HG03520 (cell line): Measurements from ENCODE around the gene DAPK2.
"Not testable (repeated sequence)": the region's sequence is repeated elsewhere in the genome, so short reads cannot be mapped to it uniquely, and the experiment has no call there.

ENCODE experiments used
- ATAC-seq: cut with Tn5 transposase; IDR thresholded peaks from one replicate; pipeline ENCODE4 v1.9.1; 2021; ENCODE audit warnings: mild to moderate bottlenecking, moderate library complexity; ENCODE audit not compliant: unreplicated experiment

Gene DAPK2

DNA sequence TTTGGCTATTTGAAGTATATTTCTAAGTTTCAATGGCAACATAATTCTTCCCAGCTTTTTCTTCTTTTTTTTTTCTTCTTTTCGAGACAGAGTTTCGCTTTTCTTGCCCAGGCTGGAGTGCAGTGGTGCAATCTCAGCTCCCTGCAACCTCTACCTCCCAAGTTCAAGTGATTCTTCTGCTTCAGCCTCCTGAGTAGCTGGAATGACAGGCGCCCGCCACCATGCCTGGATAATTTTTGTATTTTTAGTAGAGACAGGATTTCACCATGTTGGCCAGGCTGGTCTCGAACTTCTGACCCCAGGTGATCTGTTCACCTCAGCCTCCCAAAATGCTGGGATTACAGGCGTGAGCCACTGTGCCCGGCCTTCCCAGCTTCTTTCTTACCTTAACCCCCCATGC lies 146.7 kb downstream of the DAPK2 start:
- not testable (repeated sequence) for ATAC-seq

DNA sequence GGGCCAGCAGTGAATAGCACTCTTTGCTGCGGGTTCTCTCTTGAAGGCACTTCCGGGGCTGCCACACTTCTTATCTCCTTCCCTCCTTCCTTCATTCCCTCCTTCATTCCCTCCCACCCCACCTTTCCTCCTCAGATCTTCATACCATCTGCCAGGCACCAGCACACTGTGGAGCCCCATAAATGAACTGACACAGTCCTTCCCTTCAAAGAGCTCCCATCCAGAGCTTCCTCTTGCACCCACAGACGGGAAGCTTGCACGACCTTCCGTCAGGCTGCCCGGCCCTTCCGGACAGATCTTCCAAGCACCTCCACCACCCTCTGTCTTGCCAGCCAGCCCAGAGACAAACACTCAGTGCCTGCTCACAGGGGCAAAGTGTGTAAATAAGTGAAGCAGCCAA lies 147.1 kb downstream of the DAPK2 start:
- ATAC-seq = no peak

DNA sequence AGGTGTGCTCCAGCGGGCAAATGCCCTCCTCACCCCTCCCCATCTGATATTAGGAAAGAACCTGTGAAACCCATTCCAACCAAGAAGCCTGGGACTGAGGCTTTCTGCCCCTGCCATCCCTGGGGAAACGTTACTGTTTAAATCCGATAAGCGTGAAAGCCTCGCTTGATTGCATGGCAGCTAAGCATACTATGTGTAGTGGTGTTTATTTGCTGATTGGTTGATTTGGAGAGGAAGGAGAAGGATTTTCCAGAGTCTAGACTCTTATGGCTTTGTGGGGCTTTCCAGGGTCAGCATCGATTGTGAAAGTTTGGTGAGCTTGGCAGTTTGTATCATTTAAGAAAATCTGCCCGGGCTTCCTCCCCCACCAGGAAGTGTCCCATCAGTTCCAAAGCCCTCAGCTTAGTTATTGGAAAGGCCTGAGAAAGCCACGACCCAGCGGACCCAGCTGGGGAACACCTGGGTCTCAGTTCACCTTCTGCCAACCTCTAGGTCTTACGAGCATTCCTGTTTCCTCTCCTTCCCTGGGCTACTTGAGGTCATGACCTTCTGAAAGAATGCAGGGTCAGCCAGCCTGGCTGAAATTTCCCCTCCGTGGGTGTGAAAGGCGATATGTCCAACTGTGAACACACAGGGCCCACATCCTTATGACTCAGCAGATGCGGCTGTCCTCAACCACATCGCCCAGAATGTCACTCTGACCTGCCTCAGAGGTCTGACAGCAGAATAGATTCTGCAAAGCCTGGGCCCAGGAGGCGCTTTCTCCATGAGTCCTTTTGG lies 149.8 kb downstream of the DAPK2 start:
- peak; percentile 51 for ATAC-seq

DNA sequence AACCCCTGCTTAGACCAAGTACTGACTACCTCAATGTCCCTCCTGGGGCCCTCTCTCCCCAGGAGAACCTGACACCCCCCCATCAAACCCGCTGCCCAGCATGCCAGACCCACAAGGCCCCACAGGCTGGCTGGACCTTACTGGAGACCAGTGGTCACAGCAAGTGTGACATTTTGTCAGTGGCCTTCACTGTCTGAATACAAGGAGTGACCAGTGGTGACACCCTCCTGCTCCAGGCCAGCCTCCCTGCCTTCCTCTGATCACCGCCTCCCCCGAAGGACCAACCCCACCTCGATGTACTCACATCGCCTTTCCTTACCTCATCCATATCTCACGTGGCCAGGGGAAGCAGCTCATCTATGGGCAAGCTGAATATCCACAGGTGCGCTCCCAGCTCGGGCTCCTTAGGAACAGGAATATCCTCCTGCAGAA lies 150.5 kb downstream of the DAPK2 start:
- ATAC-seq = no peak

DNA sequence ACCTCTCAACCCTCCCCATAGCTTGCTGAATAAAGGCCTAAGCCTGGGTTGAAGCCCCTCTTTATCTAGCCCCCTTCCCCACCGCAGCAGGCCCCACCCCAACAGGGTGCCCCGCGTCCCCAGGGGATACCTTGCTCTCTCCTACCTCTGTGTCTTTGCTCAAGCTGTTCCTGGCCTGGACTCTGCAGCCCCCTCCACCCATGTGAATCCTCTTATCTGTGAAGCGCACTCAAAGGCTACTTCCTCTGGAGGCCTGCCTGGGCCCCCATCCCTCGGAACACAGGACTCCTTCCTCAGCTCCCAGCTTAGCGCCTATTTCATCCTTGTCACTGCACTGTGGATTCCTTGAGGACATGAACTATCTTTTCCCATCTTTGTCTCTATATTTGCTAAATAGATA lies 151.1 kb downstream of the DAPK2 start:
- no peak for ATAC-seq

DNA sequence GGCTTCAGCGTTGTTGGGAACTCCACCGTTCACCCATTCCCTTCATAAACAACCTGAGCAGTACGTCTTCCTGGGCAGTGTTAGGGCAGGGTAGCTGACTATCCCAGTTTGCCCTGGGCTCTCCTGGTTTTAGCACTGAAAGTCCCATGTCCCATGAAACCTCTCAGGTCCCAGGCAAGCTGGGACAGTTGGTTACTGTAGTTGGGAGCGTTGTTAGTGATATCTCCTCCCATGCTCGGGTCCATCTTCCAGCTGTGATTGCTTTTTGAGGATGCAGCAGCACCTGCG lies 151.7 kb downstream of the DAPK2 start:
- no peak for ATAC-seq

DNA sequence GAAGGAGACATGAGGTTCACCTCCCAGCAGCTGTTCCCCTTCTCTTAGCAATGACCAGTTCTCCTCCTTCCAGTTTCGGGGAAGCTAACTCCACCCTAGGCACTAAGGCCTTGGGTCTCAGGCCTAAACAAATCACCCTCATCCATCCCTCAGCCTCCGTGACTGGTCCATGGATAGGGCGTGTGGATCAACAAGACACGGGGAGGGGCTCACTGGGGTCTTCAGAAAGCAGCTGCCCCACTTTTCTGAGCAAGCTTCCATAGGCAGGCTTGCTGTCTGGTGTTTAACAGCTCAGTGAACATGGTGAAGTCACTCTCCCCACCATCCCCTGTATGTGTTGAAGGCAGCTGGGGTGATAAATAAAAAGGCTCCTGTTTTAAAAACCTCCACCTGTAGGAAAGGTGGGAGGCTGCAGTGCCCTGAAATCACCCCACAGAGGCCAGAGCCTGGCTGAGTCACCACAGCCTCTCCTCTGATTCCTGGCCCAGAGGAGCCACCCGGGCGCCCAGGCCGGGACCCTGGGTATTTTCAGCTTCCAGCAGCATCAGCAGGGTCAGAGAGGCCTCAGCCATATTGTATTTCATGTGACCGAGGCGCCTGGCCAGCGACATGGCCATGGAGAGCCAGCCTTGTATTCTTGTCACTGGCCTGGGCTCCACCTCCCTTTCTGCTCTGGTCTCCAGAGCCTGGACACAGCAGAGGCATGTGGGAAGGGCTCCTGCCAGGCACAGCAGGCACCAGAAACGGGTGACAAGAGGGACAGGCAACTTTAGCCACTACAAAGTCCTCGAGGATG lies 152.2 kb downstream of the DAPK2 start:
- ATAC-seq = no peak

DNA sequence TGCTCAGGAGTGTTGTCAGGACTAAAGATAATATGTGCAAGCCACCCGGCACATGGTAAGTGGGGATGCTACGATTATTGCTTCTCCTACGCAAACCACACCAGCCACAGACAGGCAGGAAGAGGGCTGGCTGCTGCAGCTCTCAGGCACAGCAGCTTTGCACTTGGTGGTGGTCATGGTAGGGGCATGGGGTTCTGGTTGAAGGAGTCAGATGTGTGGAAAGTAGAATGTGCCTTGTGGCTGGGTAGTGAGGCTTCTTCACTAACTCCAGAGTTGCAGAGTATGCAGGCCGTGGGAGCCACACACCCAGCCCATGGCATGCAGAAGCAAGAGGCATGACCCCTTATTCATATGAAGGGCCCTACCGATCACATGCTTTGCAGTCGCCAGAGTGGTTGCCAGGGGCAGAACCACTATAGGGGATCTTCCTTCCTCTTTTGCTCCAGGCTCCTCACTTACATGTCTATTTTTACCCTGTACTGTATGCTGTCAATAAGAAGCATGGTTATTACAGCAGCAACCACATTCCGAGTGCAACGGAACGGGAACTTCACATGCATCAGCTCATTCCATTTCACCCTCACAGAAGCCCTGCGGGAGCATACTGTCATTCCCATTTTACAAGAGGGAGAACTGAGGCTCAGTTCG lies 153.4 kb downstream of the DAPK2 start:
- no peak for ATAC-seq

DNA sequence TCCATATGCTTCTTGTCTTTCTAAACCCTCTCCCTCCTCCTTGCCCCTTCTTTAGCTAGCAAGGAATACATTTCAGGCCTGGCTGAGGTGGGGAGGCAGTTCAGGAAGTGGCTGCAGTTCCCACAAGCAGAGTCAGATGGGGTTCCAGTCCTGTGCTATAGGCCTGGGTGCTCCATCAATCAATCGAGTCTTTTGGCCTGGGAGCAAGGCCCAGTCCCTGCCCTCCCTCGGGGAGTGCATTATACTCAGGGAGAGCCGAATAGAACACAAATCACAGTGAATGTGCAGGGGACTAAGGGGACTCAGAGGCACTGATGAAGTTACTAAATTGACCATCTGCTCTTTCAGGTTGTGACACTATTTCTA lies 154.5 kb downstream of the DAPK2 start:
- no peak for ATAC-seq

DNA sequence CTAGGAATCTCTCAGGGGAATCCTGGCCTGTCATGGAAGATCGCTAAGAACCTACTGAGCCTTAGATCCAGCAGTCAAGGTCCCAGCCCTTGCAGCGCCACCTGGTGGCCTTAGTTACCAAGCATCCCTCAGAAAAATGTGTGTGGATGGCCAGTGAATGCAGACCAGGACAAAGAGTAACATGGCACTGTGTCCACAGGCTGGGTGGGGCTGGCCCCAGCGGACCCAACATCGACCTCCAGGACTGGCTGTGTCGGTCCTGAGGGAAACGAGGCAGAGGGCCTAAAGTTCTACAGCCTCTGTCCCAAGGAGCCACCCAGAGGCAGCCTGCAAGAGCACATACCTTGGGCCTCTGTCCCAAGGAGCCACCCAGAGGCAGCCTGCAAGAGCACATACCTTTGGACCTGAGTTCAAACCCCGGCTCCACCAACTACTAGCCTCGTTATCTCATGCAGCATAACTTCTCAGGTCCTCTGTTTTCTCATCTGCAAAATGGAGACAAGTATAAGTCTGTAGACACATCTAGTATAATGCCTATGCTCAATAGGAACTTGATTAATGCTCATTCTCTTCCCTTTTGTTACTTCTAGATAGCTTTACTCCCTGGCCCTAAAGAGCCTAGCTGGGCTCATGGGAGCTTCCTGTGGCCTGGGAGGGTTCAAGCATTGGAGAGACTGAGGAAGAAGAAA lies 155.1 kb downstream of the DAPK2 start:
- ATAC-seq = no peak

DNA sequence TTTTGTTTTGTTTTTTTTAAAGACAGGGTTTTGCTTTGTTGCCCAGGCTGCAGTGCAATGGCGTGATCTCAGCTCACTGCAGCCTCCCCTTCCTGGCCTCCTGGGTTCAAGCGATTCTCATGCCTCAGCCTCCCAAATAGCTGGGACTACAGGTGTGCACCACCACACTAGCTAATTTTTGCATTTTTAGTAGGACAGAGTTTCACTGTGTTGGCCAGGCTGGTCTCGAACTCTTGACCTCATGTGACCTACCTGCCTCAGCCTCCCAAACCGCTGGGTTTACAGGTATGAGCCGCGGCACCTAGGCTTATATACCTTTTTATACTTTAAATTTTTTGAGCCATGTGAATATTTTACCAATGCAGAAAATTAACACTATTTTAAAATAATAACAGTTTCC lies 155.7 kb downstream of the DAPK2 start:
- no peak for ATAC-seq

DNA sequence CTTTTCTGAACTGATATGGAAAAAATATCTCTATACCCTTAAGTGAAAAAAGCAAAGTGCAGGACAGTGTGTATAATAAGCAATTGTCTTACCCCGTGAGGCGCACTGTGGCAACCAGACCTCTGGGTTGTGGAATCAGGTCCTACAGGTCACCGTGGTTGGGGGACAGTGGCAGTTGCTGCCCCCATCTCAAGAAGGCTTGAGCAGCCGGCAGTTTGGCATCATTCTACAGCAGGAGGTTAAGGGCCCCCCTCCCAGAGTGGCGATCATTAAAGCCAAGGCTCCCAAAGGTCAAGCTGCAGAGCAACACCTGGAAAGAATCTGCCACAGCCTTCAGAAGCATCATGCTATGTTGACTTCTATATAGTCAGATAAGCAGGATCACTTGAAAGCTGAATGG lies 156.5 kb downstream of the DAPK2 start:
- ATAC-seq = no peak

DNA sequence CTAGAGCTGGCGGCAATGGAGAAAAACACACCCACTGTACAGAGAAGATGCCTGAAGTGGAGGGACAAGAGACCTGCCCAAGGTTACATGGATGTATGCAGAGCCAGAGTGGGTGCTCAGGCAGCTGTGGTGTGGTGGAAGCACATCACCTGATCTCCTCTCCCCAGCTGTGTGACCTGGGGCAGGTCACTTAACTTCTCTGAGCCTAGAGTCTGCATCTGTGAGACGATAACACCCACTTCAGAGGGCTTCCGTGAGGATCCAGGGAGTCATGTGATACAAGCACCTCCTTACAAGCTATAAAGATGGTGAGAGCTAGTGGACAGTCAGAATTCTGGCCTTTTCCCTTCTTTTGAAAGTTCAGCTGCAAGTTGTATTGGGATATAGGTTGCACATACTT lies 157.5 kb downstream of the DAPK2 start:
- ATAC-seq = no peak

DNA sequence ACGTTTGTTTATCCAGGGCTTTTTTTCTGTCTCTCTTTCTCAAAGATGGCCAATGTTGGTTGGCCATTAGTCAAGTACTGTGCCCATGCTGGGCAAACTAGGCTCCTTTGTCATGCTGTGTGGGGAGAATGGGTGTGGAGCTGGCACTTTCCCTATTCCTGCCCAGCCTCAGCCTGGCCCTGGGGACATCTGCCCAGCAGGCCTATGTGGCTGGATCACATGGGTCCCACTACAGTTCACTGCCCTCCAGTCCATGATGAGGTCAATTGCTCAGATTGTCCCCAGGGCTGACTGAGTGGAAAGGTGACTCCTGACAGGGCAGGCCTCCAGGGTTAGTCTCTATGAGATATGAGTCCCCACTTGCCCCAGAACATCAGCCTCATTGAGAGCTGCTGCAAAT lies 158.1 kb downstream of the DAPK2 start:
- ATAC-seq = no peak

DNA sequence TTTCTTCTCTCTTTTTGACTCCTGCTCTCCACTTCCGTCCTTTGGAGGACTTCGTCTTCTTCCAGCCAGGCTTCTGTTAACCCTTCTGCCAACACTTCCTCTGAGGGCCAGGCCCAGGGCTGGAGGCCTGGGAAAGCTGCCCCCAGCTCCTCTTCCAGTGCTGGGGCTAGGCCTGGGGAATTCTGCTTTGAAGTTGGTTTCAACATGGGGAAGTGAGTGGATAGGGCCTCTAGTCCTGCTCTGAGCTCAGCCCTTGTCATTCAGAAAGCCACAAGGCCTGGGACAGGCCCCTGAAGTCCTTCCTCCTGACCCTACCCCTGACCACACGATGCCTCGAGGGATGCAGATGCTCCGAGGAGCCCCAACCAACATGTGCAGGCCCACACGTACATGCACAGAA lies 158.7 kb downstream of the DAPK2 start:
- no peak for ATAC-seq

DNA sequence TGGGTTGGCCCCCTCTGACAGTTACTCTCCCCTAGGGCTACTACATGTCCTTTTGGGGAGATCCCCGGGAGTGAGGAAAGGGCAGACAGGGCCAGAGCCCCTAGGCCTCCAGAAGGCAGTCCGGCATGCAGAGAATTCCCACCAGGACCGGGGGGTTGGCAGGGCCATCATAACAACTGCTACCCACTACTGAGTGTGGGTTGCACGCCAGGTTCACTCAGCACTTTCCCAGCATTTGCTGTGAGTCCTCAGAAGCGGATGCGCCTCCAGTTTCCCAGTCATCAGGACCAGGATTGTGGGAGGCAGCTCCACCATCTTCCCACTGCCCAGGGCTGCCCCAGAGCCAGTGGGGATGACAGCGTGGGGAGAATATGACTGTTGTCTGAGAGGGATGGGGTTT lies 161.3 kb downstream of the DAPK2 start:
- no peak for ATAC-seq

DNA sequence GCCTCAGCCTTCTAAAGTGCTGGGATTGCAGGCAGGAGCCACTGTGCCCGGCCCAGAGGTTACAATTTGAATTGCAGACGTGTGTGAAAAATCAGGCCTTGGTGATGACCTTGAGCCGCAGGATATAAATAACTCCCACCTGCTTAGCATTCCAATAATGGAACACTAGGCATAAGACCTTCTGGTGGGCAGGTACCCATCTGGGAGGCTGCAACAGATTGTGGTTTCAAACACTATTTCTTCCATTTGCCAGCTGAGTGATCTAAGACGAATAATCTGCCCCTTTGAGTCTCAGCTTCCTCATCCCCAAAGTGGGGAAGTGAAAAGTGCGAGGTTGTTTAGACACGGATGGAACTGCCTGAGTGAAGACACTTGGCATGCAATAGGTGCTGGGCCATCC lies 164.9 kb downstream of the DAPK2 start:
- ATAC-seq = no peak

DNA sequence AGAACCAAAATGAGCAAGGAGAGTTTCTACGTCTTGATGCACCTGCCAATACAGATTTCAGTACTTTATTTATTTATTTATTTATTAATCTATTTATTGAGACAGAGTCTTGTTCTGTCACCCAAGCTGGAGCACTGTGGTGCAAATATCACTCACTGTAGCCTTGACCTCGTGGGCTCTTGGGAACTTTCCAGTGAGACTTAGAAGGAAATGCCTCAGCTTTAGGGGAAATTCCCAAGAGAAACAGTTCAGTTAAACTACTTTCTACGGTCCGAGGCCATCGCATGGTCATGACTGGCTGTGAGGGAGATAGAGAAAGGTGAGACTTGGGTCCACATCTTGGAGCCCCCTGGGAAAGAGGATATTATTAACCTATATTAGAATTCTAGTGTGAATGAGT lies 165.5 kb downstream of the DAPK2 start:
- ATAC-seq = no peak

DNA sequence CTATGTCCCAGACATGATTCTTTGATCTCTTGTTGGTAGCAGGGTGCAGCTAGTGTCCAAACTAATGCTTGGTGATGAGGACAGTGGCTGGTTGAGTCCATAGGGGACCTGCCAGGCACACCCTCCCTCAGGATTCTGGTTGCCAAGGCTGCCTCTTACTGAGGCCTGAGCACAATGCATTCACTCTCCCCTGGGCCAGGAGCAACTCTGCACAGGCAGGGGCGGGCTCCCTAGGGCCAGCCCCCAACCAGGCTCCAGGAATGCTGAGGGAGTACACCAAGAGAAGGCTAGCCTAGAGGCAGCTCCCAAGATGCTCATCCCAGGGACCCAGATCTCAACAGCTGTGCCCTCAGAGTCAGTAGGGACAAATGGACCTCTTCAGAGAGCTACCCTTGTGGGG lies 166.3 kb downstream of the DAPK2 start:
- no peak for ATAC-seq

DNA sequence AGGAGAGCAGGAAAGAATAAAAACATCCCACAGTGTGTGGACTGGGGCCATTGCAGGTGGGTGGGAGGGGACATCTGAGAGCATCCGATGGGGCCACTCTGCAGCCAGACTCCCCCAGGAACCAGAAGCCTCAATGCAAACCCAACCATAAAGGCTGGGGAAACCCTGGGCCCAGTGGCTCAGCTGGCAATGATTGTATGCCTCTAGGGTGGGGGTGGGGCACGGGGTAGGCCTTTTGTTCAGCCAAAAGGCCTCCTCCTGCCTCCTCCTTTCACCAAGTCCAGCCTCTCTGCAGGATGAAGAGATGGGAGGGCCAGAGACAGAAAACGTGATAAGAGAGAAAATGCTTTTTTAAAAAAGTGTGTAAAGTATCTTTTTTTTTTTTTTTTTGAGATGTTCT lies 167.1 kb downstream of the DAPK2 start:
- no peak for ATAC-seq

DNA sequence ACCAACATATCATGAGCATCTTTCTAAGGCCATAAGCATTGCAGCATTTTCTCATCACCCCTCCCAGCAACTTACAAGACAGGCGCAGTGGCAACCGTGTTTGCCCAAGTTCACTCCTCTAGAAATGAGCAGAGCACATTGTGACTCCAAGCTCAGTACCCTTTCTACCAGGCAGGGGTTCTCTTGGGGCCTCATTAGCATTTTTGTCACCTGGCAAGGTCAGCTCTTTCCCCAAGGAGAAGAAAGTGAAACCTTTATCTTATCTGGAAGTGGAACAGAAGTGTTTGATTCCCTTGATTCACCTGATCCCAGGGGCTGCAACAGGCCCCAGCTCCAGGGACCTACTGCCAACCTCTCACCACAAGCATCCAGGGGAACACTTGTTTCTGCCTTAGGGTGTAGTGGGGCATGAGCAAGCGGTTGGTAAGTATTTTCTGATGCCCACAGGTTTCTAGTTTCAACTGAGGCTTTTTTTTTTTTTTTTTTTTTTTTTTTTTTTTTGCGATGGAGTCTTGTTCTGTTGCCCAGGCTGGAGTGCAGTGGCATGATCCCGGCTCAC lies 168.5 kb downstream of the DAPK2 start:
- no peak for ATAC-seq
